ENCODE results near the gene SND1. TPM values are rescaled to one million over a fixed set of nuclear protein-coding genes. Genes with fewer than 3 reads are reported as not detected.

The SND1 gene
- total and polyA plus RNA-seq, 2 of the 4 experiments (the other 2 are of a cell fraction): 154 to 294 TPM

GRCh38 chr7:128081351-128081750, 429.4 kb downstream of the SND1 start:
- Histone ChIP-seq H2AK9ac (replicated peaks; ENCODE audit: low read depth, low read length, poor library complexity) (no peak overlapping the region), H2AFZ (replicated peaks; ENCODE audit: low read length, poor library complexity) (no peak overlapping the region), H3K9me3 (ENCODE audit: control insufficient read depth, insufficient read depth, low read length) (no peaks in the 10 kb centered on the region), H3K9ac (ENCODE audit: low read depth, low read length) (no peak overlapping the region), H3K14ac (replicated peaks; ENCODE audit: low read depth, low read length) (no peak overlapping the region), H3K4me2 (ENCODE audit: low read depth, low read length) (no peak overlapping the region), H2AK5ac (ENCODE audit: low read depth, low read length) (no peak overlapping the region), H3K23ac (ENCODE audit: low read depth, low read length) (no peak overlapping the region), H4K20me1 (ENCODE audit: insufficient read depth, low read length) (peaks cover 30% of the 10 kb centered on the region), H4K5ac (ENCODE audit: low read depth, low read length) (no peak overlapping the region), H3K36me3 (ENCODE audit: control insufficient read depth, insufficient read depth, low read length) (peaks cover 46% of the 10 kb centered on the region), H3K27ac (ENCODE audit: insufficient read depth, low read length) (no peak overlapping the region), H2BK120ac (ENCODE audit: low read depth, low read length) (no peak overlapping the region), H4K8ac (ENCODE audit: low read depth in 2 of 2, low read length in 2 of 2) (no peak overlapping the region), H4K91ac (ENCODE audit: insufficient read depth, low read depth, low read length) (no peak overlapping the region), H2BK15ac (ENCODE audit: low read depth, low read length) (no peak overlapping the region), H2BK5ac (ENCODE audit: low read depth, low read length, poor library complexity, severe bottlenecking) (no peak overlapping the region), H3K79me1 (ENCODE audit: low read depth in 1 of 2, low read length in 2 of 2) (peaks cover 3 to 25% of the 10 kb centered on the region in 2 experiments; a peak in 2 of 4 replicates), H3K4ac (ENCODE audit: low read depth, low read length) (no peak overlapping the region), H3K18ac (ENCODE audit: low read depth, low read length) (no peak overlapping the region), H3K9me1 (ENCODE audit: insufficient read depth, low read length) (peaks cover 13% of the 10 kb centered on the region; the same call in 1 of the 2 replicates), H3K56ac (ENCODE audit: extremely low read depth, insufficient read depth, low read length) (no peak overlapping the region), H3K4me3 (ENCODE audit: insufficient read depth, low read depth, low read length) (no peak overlapping the region), H2BK20ac (ENCODE audit: low read depth, low read length) (no peak overlapping the region), H3K27me3 (ENCODE audit: control insufficient read depth, insufficient read depth, low read length) (no peaks in the 10 kb centered on the region), H3K4me1 (ENCODE audit: control insufficient read depth, insufficient read depth, low read length) (peaks cover 9% of the 10 kb centered on the region)
- in situ Hi-C loops (cut with MboI; ENCODE audit: low sequenced_read_pairs): no loop called here
- 85% methylated on average over 4 of the region's 11 CpGs; no CpG with 5 or more reads in 1 of the 2 experiments for WGBS, 2 experiments (ENCODE audit: extremely low coverage in 2 of 2, insufficient read length in 1 of 2)
- BruUV-seq (replicated peaks): no TSS peak
- intact Hi-C loops (cut with micrococcal nuclease): no loop called here
- TF ChIP-seq RCOR1 (IDR thresholded peaks at IDR 0.05; ENCODE audit: insufficient replicate concordance, low read length) (no peak), CTCF (conservative IDR thresholded peaks at IDR 0.05; ENCODE audit: low read depth, low read length) (no peak), RAD21 (IDR thresholded peaks at IDR 0.05; ENCODE audit: low read length) (no peak), USF2 (IDR thresholded peaks at IDR 0.05; ENCODE audit: low read depth, low read length) (no peak), CEBPB (IDR thresholded peaks at IDR 0.05; ENCODE audit: low read depth, low read length) (no peak), MXI1 (IDR thresholded peaks at IDR 0.05; ENCODE audit: borderline replicate concordance, low read depth, low read length) (no peak), CHD1 (IDR thresholded peaks at IDR 0.05; ENCODE audit: low read depth, low read length) (no peak), POLR2A (IDR thresholded peaks at IDR 0.05; ENCODE audit: low read depth, low read length) (no peak), BHLHE40 (IDR thresholded peaks at IDR 0.05; ENCODE audit: low read depth, low read length) (no peak), MAZ (IDR thresholded peaks at IDR 0.05; ENCODE audit: borderline replicate concordance, low read depth, low read length) (no peak), ELK1 (IDR thresholded peaks at IDR 0.05; ENCODE audit: borderline replicate concordance, low read depth, low read length) (no peak)
- ATAC-seq (ENCODE audit: low read depth) (no peak), DNase-seq (no peak)
- POLR2A ChIA-PET (ENCODE audit: unreplicated experiment): no interaction called here
- dilution Hi-C loops (cut with HindIII; ENCODE audit: low sequenced_read_pairs, unreplicated experiment): no loop called here
- CTCF ChIA-PET: no interaction called here
